Epidermal melanocyte (primary cell): ENCODE data around the gene PAX1.

ENCODE experiments used
- DNase-seq: peaks from one replicate; pipeline ENCODE4 v3.0.0; 2011; ENCODE audit warnings: low spot score; ENCODE audit not compliant: insufficient read length

Gene PAX1

GRCh38 chr20:21702553-21703470 lies 2.7 kb upstream of the PAX1 start:
- DNase-seq: no peak

GRCh38 chr20:21703717-21704407 lies 1.6 kb upstream of the PAX1 start:
- no peak for DNase-seq

- no peak for DNase-seq
Observed at GRCh38 chr20:21704408-21705385, 767 bp upstream of the PAX1 start.

- no peak for DNase-seq
Observed at GRCh38 chr20:21706261-21707195, 1.1 kb downstream of the PAX1 start.

- no peak for DNase-seq
Observed at GRCh38 chr20:21707267-21707666, 1.8 kb downstream of the PAX1 start.

GRCh38 chr20:21707999-21708737 lies 2.7 kb downstream of the PAX1 start:
- DNase-seq: no peak

- DNase-seq: no peak
Observed at GRCh38 chr20:21708738-21709534, 3.5 kb downstream of the PAX1 start.

GRCh38 chr20:21709535-21709904 lies 4.1 kb downstream of the PAX1 start:
- no peak for DNase-seq

GRCh38 chr20:21710341-21710740 lies 4.9 kb downstream of the PAX1 start:
- DNase-seq: no peak

- no peak for DNase-seq
Observed at GRCh38 chr20:21710863-21711431, 5.5 kb downstream of the PAX1 start.

GRCh38 chr20:21712443-21713059 lies 7.1 kb downstream of the PAX1 start:
- no peak for DNase-seq

GRCh38 chr20:21713470-21713869 lies 8.0 kb downstream of the PAX1 start:
- no peak for DNase-seq

- no peak for DNase-seq
Observed at GRCh38 chr20:21713901-21714296, 8.4 kb downstream of the PAX1 start.

- DNase-seq: no peak
Observed at GRCh38 chr20:21714297-21715192, 9.1 kb downstream of the PAX1 start.

- no peak for DNase-seq
Observed at GRCh38 chr20:21715193-21715881, 9.9 kb downstream of the PAX1 start.

GRCh38 chr20:21719592-21720214 lies 14.2 kb downstream of the PAX1 start:
- peak; percentile 68 for DNase-seq
